GM13977 (cell line): Measurements from ENCODE around the gene SMYD3.

Experiments
- DNase-seq: peaks from one replicate; pipeline ENCODE4 v3.0.0; 2012; ENCODE audit warnings: low spot score
- CTCF ChIP-seq: IDR thresholded peaks from 2 replicates; pipeline ENCODE4 v1.5.1; 2012; ENCODE audit warnings: mild to moderate bottlenecking, control low read depth; ENCODE audit not compliant: insufficient read depth; ENCODE audit errors: extremely low read depth, missing control alignments
- in situ Hi-C: fragments of 300-500 bp; cut with MboI; formaldehyde crosslinking; loops from one replicate; pipeline ENCODE4 v1.12.0; 2022; ENCODE audit warnings: low sequenced_read_pairs, low pct_unique_long_range_greater_than_20kb, mixed read lengths, inconsistent platforms; ENCODE audit not compliant: unreplicated experiment

SMYD3 gene

GRCh38 chr1:246506674-246507481, at the start of gene SMYD3:
TSS of gene SMYD3 (minus strand) at chr1:246507279.
- in situ Hi-C loops = no loop called here
- peak; percentile 93 for DNase-seq
- peak; percentile 22 for TF ChIP-seq CTCF

DNA sequence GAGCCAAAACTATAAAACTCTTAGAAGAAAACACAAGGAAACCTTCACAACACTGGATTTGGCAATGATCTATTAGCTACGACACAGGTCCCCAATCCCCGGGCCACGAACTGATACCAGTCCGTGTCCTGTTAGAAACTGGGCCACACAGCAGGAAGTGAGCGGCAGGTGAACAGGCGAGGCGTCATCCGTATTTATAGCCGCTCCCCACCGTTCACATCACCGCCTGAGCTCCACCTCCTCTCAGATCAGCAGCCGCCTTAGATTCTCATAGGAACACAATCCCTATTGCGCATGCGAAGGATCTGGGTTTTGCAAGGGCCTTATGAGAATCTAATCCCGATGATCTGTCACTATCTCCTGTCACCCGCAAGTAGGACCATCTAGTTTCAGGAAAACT, 47.1 kb upstream of the SMYD3 start:
- no peak for DNase-seq
- TF ChIP-seq CTCF = no peak
- in situ Hi-C loops = no loop called here

DNA sequence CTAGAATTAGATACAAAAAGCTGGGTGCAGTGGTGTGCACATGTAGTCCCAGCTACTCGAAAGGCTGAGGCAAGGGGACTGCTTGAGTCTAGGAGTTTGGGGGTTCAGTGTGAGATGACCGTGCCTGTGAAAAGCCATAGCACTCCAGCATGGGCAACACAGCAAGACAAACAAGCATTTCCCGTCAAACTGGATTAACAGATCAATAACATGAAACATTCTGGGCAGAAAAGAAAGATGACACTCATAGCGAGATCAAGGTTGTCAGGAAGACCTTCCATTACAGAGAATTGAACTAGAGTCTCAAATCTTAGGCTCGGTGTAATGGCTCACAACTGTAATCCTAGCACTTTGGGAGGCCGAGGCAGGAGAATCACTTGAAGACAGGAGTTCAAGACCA, 45.0 kb upstream of the SMYD3 start:
- no peak for TF ChIP-seq CTCF
- in situ Hi-C loops = no loop called here
- no peak for DNase-seq

- in situ Hi-C loops = no loop called here
- no peak for DNase-seq
- TF ChIP-seq CTCF = no peak
Measured at GRCh38 chr1:246550402-246550801, 43.3 kb upstream of the SMYD3 start.

DNA sequence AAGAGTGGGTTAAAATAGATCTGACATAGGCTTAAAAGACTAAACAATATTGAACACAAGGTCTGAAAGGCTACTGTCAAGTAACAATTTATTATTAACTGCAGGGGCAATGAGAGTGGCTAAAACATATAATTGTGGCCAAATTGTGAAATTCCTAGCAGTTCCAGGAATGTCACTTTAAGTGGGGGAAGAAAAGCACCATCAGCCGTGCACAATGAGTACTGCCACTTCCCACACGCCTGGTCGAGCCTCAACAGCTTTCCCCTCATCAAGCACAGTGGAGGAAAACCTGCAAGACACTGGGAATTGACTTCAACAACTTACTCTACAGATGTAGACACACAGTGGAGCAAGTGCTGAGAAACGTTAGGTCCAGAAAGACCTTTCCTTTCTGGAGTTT, 42.6 kb upstream of the SMYD3 start:
- DNase-seq = no peak
- in situ Hi-C loops = no loop called here
- no peak for TF ChIP-seq CTCF

DNA sequence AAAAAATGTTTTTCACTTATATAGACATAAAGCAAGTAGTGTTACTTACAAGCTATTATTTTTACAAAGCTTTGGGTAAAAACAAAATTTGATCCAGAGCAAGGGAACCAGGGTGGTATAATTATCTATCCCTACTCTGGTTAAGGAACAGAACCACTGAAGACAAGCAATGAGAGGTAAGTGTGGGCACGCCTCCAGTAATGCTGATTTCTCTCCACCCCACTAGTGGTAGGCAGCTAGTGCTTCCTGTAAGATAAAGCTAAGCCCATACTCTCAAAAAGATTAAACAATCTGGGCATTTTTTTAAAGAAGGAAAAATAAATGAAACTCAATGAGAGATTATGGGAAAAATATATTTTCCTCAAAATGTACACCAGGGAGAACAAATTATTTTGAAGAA, 36.9 kb upstream of the SMYD3 start:
- no peak for TF ChIP-seq CTCF
- in situ Hi-C loops = no loop called here
- DNase-seq = no peak
